ENCODE measurements around the gene SRPK2.

SRPK2 gene

GRCh38 chr7:105130048-105130447, 258.7 kb downstream of the SRPK2 start:
- DNase-seq: no peak

- no peak for DNase-seq
Measured at GRCh38 chr7:105127179-105127578, 261.5 kb downstream of the SRPK2 start.

GRCh38 chr7:105126436-105126975, 262.2 kb downstream of the SRPK2 start:
- DNase-seq: no peak

- DNase-seq: no peak
Measured at GRCh38 chr7:105125745-105126144, 263.0 kb downstream of the SRPK2 start.

- DNase-seq: no peak
Measured at GRCh38 chr7:105122619-105123018, 266.1 kb downstream of the SRPK2 start.

GRCh38 chr7:105118612-105119600, 269.8 kb downstream of the SRPK2 start:
- no peak for DNase-seq

- no peak for DNase-seq
Measured at GRCh38 chr7:105112440-105113418, 276.0 kb downstream of the SRPK2 start.

- no peak for DNase-seq
Measured at GRCh38 chr7:105107458-105107857, 281.3 kb downstream of the SRPK2 start.

GRCh38 chr7:105106473-105106872, 282.2 kb downstream of the SRPK2 start:
- DNase-seq: no peak

- no peak for DNase-seq
Measured at GRCh38 chr7:105105579-105105978, 283.1 kb downstream of the SRPK2 start.

- DNase-seq: no peak
Measured at GRCh38 chr7:105102557-105103352, 286.0 kb downstream of the SRPK2 start.

- no peak for DNase-seq
Measured at GRCh38 chr7:105101864-105102263, 286.9 kb downstream of the SRPK2 start.

- DNase-seq: no peak
Measured at GRCh38 chr7:105098863-105099515, 289.7 kb downstream of the SRPK2 start.

- peak; percentile 9 for DNase-seq
Measured at GRCh38 chr7:105097619-105098018, 291.1 kb downstream of the SRPK2 start.

- no peak for DNase-seq
Measured at GRCh38 chr7:105096306-105096705, 292.4 kb downstream of the SRPK2 start.

GRCh38 chr7:105094966-105095365, 293.8 kb downstream of the SRPK2 start:
- DNase-seq: no peak

- no peak for DNase-seq
Measured at GRCh38 chr7:105088456-105088855, 300.3 kb downstream of the SRPK2 start.

GRCh38 chr7:105087981-105088380, 300.7 kb downstream of the SRPK2 start:
- no peak for DNase-seq

- no peak for DNase-seq
Measured at GRCh38 chr7:105086850-105087249, 301.9 kb downstream of the SRPK2 start.

GRCh38 chr7:105084581-105084980, 304.1 kb downstream of the SRPK2 start:
- DNase-seq: no peak

GRCh38 chr7:105079348-105079747, 309.4 kb downstream of the SRPK2 start:
- no peak for DNase-seq

GRCh38 chr7:105073143-105073542, 315.6 kb downstream of the SRPK2 start:
- no peak for DNase-seq
